Lower leg skin (tissue), 4 donors: ENCODE results near the gene SLC35F2. TPM values are rescaled to one million over a fixed set of nuclear protein-coding genes. Genes with fewer than 3 reads are reported as not detected.

Experiments used
- DNase-seq, 2 donors: peaks; one replicate each; pipeline ENCODE4 v3.0.0-alpha.2; 2019; ENCODE audit warnings: low spot score in 2 of 2
- H3K4me3 ChIP-seq: fragments of 200-600 bp; sonication (generic); 2 replicates; pipeline ENCODE4 v1.5.1; 2017; ENCODE audit warnings: mild to moderate bottlenecking, low read depth; ENCODE audit not compliant: poor library complexity, severe bottlenecking
- CTCF ChIP-seq, 3 donors: fragments of 450-650 bp; IDR thresholded peaks; one replicate each; pipeline ENCODE4 v1.5.1; 2016; ENCODE audit warnings: antibody characterized with exemption in 3 of 3, mild to moderate bottlenecking in 3 of 3, moderate library complexity in 2 of 3
- POLR2A ChIP-seq, 2 donors: fragments of 450-650 bp; IDR thresholded peaks; one replicate each; pipeline ENCODE4 v1.6.1; 2016 to 2017; ENCODE audit warnings: antibody characterized with exemption in 2 of 2, mild to moderate bottlenecking in 1 of 2, moderate library complexity in 1 of 2
- WGBS, 2 donors: methylation state at CpG; one replicate each; pipeline ENCODE4 v1.1.5; 2018; 5-methylcytosine and 5-hydroxymethylcytosine counted together
- intact Hi-C: fragments of 100-400 bp; cut with DNase I; formaldehyde crosslinking; loops from one replicate; pipeline ENCODE4 v1.15.0; 2023; ENCODE audit warnings: low total_unique reads
- total RNA-seq, 4 donors: library from RNA; depleted of rRNA; stranded (reverse); fragments of >200 nt; gene quantifications; one replicate each; pipeline ENCODE4 v1.1.0, GENCODE V29; 2016

Gene SLC35F2
- total RNA-seq, 4 donors from 2014 or later, result 32.7 to 51.7 (median 42.0) TPM

GRCh38 chr11:107750313-107750712 lies 108.3 kb downstream of the SLC35F2 start:
- intact Hi-C loops, result no loop called here
- DNase-seq, result no peak
- TF ChIP-seq CTCF (IDR thresholded peaks at IDR 0.05) (no peak), POLR2A (IDR thresholded peaks at IDR 0.05) (no peak)
- 88 to 91% methylated on average over 14 of the region's 15 CpGs for WGBS, 2 donors
- no peak overlapping the region for H3K4me3 ChIP-seq

DNA sequence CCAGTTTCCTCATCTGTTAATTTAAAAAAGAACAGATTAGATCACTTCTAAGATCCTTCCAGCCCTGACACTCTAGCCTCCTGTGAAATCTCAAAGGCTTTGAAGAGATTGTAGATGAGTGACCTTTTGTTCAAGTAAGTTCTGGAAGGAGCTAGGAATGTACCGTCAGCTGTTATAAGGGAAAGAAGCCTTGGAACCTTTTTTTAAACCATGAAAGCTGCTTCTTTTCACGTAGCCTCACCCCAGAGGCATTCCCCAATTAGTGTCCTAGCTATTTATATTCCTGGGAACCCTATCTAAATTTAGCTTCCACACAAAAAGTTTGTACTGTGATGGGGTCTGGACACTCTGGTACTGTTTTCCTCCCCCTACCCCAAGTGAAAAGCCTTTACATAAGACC lies 111.0 kb downstream of the SLC35F2 start:
- TF ChIP-seq POLR2A (IDR thresholded peaks at IDR 0.05), result no peak
- no peak for TF ChIP-seq CTCF (IDR thresholded peaks at IDR 0.05)
- DNase-seq, result no peak
- intact Hi-C loops, result no loop called here
- 39 to 41% methylated on average over 2 of the region's 2 CpGs for WGBS, 2 donors
- no peak overlapping the region for H3K4me3 ChIP-seq

DNA sequence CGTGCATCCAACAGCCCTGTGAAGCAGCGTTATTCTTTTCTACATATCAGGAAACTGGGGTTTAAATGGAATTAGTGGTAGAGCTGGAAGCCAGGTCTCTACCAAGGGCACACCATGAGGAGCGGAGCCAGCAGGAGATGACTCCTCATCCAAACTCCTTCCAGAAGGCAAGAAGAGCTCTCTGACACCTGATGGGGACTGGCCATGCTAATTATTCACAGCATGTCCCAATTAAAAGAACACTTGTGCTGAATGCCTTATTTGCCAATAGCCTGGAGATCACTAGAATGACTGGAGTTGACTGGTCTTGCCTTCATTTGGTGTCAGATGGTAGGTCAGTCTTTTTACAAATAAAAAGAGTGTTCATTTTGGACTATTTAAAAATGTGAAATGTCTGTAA lies 113.9 kb downstream of the SLC35F2 start:
- no peak for DNase-seq
- TF ChIP-seq POLR2A (IDR thresholded peaks at IDR 0.05), result no peak
- no peak for TF ChIP-seq CTCF (IDR thresholded peaks at IDR 0.05)
- WGBS, 2 donors, result 74 to 81% methylated on average over 3 of the region's 3 CpGs
- intact Hi-C loops, result no loop called here
- no peak overlapping the region for H3K4me3 ChIP-seq

GRCh38 chr11:107743191-107743590 lies 115.4 kb downstream of the SLC35F2 start:
- H3K4me3 ChIP-seq, result no peak overlapping the region
- intact Hi-C loops, result no loop called here
- no peak for DNase-seq
- WGBS, 2 donors, result 55 to 63% methylated on average over 3 of the region's 3 CpGs
- TF ChIP-seq POLR2A (IDR thresholded peaks at IDR 0.05) (no peak), CTCF (IDR thresholded peaks at IDR 0.05) (no peak)

GRCh38 chr11:107741044-107741823 lies 117.4 kb downstream of the SLC35F2 start:
- TF ChIP-seq CTCF (IDR thresholded peaks at IDR 0.05) (peak in 1 of 3 donors; percentile 10), POLR2A (IDR thresholded peaks at IDR 0.05) (no peak)
- WGBS, 2 donors, result 36 to 54% methylated on average over 7 of the region's 7 CpGs
- no peak overlapping the region for H3K4me3 ChIP-seq
- DNase-seq, result no peak
- intact Hi-C loops, result no loop called here

Other genes starting within 250 kb of the SLC35F2 start
- 1 to 10 TPM in 2 of 4 donors, not detected in 2; 2.1 to 2.8 TPM for gene SLN, start 146.7 kb downstream of the SLC35F2 start, total RNA-seq
- gene RAB39A, start 69.7 kb upstream of the SLC35F2 start, total RNA-seq, result under 1 TPM in 1 of 4 donors, not detected in 3; 0.19 TPM
- 10 to 100 TPM; 24.2 to 30.1 (median 29.4) TPM for gene CUL5, start 150.1 kb upstream of the SLC35F2 start, total RNA-seq